ENCODE results near the gene ZNF785. TPM values are rescaled to one million over a fixed set of nuclear protein-coding genes. Genes with fewer than 3 reads are reported as not detected.
A peak's percentile ranks its signal among the peaks of the same experiment; 100 is the strongest.

Gene ZNF785
- total and polyA plus RNA-seq, 2 of the 13 experiments (the other 11 are each of a cell fraction or from before 2014, with no cell fraction given), result 0.01 TPM; not detected in 1

DNA sequence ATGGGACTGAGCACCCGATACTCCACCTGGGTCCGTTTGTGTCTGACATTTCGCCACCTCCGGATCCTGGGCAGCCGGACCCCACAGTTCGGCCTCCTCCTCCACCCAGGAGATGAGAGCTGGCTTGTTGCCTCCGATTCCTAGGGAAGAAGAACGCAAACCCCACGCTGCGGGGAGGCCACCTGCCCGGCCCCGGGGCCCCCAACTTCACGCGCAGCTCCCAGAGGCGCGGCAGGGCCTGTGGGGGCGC lies 27.9 kb downstream of the ZNF785 start:
- in situ Hi-C loops (cut with HindIII; ENCODE audit: extremely low pct_ligation_motif_present, low pct_unique_long_range_greater_than_20kb), result no loop called here
- Histone ChIP-seq H3K9me3 (ENCODE audit: low read length) (no peaks in the 10 kb centered on the region), H2AFZ (ENCODE audit: low read length) (no peak overlapping the region), H3K79me2 (ENCODE audit: insufficient read depth, low read length) (peaks cover 21% of the 10 kb centered on the region), H3K4me1 (ENCODE audit: insufficient read depth, low read length) (peaks cover 46% of the 10 kb centered on the region), H3K27me3 (ENCODE audit: control insufficient read depth in 1 of 2, insufficient read depth in 2 of 2, low read length in 2 of 2) (no peaks in the 10 kb centered on the region), H3K36me3 (replicated peaks in 1 of 2; ENCODE audit: control insufficient read depth in 1 of 2, insufficient read depth in 2 of 2, low read length in 2 of 2) (peaks cover 0 to 25% of the 10 kb centered on the region in 2 experiments; a peak in 4 of 5 replicates), H3K4me3 (replicated peaks in 1 of 3; ENCODE audit: insufficient read depth in 1 of 3, low read depth in 2 of 3, low read length in 3 of 3) (peak overlapping the region; percentile 73 to 82 (median 82)), H3K27ac (ENCODE audit: extremely low read length, insufficient read depth, low read length) (peak overlapping the region; percentile 95), H4K20me1 (ENCODE audit: insufficient read depth, low read length) (no peaks in the 10 kb centered on the region), H3K9ac (ENCODE audit: insufficient read depth, low read depth, low read length) (peak overlapping the region; percentile 95), H3K4me2 (ENCODE audit: low read depth, low read length) (peak overlapping the region; percentile 93)
- POLR2A ChIA-PET, result interaction anchor here (1.0 to 4.0 kb wide), 24 partner anchors 8 to 560 kb away, joined by 3 to 187 read pairs (median 7); partner anchors contain the start of genes DCTPP1, FBRS, KAT8 and PRR14
- ATAC-seq, result peak; percentile 33
- CTCF ChIA-PET (ENCODE audit: low intra/inter-chr PET ratio, low total read pairs), result interaction anchor here (1.1 kb wide), 1 partner anchor 23 kb away, joined by 3 read pairs; the partner anchor contains the start of gene ZNF747
- no peak for DNase-seq (ENCODE audit: low spot score)
- intact Hi-C loops (cut with micrococcal nuclease; ENCODE audit: unreplicated experiment), result loop anchor here (5.0 kb wide), 1 partner anchor 40 kb away; no protein-coding TSS in a partner anchor
- no TSS peak for BruUV-seq (replicated peaks)
- peak; percentile 18 for FAIRE-seq
- WGBS (ENCODE audit: low lambda C conversion rate), result 2% methylated on average over 16 of the region's 17 CpGs
- TF ChIP-seq PHF5A (CRISPR knock-in tag; IDR thresholded peaks at IDR 0.05; ENCODE audit: low read depth, unreplicated experiment) (no peak), PATZ1 (CRISPR knock-in tag; IDR thresholded peaks at IDR 0.05) (0 out of 2 replicates have a peak, but pooled peaks have one; percentile 58), ZNF484 (CRISPR knock-in tag; IDR thresholded peaks at IDR 0.05; ENCODE audit: borderline replicate concordance, low read depth) (no peak), ZEB1 (IDR thresholded peaks at IDR 0.05; ENCODE audit: insufficient replicate concordance, low read depth) (no peak), ZFX (CRISPR knock-in tag; IDR thresholded peaks at IDR 0.05; ENCODE audit: low read depth) (no peak), ADNP (CRISPR knock-in tag; IDR thresholded peaks at IDR 0.05) (no peak), ZNF792 (CRISPR knock-in tag; IDR thresholded peaks at IDR 0.05) (peak; percentile 43; the same call in 1 of the 2 replicates), NFRKB (IDR thresholded peaks at IDR 0.05) (no peak), MTA1 (CRISPR knock-in tag; IDR thresholded peaks at IDR 0.05; ENCODE audit: borderline replicate concordance) (no peak; the same call in 1 of the 2 replicates), ZSCAN5A (CRISPR knock-in tag; IDR thresholded peaks at IDR 0.05; ENCODE audit: borderline replicate concordance) (no peak), ZNF572 (CRISPR knock-in tag; IDR thresholded peaks at IDR 0.05) (peak; percentile 22; the same call in 1 of the 2 replicates), ZNF264 (CRISPR knock-in tag; IDR thresholded peaks at IDR 0.05) (no peak), YEATS2 (CRISPR knock-in tag; IDR thresholded peaks at IDR 0.05; ENCODE audit: borderline replicate concordance) (no peak), ZNF432 (CRISPR knock-in tag; IDR thresholded peaks at IDR 0.05; ENCODE audit: borderline replicate concordance) (no peak)
- TF ChIP-seq, protein P1, sequence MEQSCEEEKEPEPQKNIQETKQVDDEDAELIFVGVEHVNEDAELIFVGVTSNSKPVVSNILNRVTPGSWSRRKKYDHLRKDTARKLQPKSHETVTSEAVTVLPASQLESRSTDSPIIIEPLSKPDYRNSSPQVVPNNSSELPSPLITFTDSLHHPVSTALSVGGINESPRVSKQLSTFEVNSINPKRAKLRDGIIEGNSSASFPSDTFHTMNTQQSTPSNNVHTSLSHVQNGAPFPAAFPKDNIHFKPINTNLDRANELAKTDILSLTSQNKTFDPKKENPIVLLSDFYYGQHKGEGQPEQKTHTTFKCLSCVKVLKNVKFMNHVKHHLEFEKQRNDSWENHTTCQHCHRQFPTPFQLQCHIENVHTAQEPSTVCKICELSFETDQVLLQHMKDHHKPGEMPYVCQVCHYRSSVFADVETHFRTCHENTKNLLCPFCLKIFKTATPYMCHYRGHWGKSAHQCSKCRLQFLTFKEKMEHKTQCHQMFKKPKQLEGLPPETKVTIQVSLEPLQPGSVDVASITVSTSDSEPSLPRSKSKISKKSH (CRISPR knock-in tag; IDR thresholded peaks at IDR 0.05; ENCODE audit: borderline replicate concordance), result no peak; the same call in 1 of the 2 replicates
- TF ChIP-seq, protein P2, sequence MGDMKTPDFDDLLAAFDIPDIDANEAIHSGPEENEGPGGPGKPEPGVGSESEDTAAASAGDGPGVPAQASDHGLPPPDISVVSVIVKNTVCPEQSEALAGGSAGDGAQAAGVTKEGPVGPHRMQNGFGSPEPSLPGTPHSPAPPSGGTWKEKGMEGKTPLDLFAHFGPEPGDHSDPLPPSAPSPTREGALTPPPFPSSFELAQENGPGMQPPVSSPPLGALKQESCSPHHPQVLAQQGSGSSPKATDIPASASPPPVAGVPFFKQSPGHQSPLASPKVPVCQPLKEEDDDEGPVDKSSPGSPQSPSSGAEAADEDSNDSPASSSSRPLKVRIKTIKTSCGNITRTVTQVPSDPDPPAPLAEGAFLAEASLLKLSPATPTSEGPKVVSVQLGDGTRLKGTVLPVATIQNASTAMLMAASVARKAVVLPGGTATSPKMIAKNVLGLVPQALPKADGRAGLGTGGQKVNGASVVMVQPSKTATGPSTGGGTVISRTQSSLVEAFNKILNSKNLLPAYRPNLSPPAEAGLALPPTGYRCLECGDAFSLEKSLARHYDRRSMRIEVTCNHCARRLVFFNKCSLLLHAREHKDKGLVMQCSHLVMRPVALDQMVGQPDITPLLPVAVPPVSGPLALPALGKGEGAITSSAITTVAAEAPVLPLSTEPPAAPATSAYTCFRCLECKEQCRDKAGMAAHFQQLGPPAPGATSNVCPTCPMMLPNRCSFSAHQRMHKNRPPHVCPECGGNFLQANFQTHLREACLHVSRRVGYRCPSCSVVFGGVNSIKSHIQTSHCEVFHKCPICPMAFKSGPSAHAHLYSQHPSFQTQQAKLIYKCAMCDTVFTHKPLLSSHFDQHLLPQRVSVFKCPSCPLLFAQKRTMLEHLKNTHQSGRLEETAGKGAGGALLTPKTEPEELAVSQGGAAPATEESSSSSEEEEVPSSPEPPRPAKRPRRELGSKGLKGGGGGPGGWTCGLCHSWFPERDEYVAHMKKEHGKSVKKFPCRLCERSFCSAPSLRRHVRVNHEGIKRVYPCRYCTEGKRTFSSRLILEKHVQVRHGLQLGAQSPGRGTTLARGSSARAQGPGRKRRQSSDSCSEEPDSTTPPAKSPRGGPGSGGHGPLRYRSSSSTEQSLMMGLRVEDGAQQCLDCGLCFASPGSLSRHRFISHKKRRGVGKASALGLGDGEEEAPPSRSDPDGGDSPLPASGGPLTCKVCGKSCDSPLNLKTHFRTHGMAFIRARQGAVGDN (CRISPR knock-in tag; IDR thresholded peaks at IDR 0.05), result no peak
